BJ (cell line): ENCODE results near the gene PPP1R13L. TPM values are rescaled to one million over a fixed set of nuclear protein-coding genes. Genes with fewer than 3 reads are reported as not detected.

Source experiments
- CTCF ChIA-PET: fragments of 350-600 bp; formaldehyde crosslinking; extraction: SDS; loops from one replicate; lab custom pipeline; 2021; ENCODE audit warnings: antibody characterized with exemption, inconsistent platforms; lab: Yijun Ruan, JAX
- POLR2A ChIA-PET: fragments of 300-600 bp; sonication (Branson Sonifier 250); formaldehyde crosslinking; extraction: SDS; loops from one replicate; lab custom pipeline; 2021; ENCODE audit warnings: antibody characterized with exemption; lab: Charles Lee
- DNase-seq: peaks from one replicate; pipeline ENCODE4 v3.0.0-alpha.2; 2011; ENCODE audit warnings: low read depth
- H3K27me3 ChIP-seq: 2 replicates; pipeline ENCODE4 v1.6.0; 2011; ENCODE audit warnings: low read length; ENCODE audit not compliant: control insufficient read depth, insufficient read depth
- H3K36me3 ChIP-seq: 2 replicates; pipeline ENCODE4 v1.5.1; 2011; ENCODE audit warnings: low read length; ENCODE audit not compliant: control insufficient read depth, insufficient read depth
- H3K4me3 ChIP-seq: 2 replicates; pipeline ENCODE4 v1.5.1; 2011; ENCODE audit warnings: low read depth, mild to moderate bottlenecking, control low read depth, low read length
- CTCF ChIP-seq: IDR thresholded peaks from 2 replicates; pipeline ENCODE4 v1.5.1; 2011; ENCODE audit warnings: low read depth, mild to moderate bottlenecking, control low read depth, inconsistent platforms, low read length, moderate library complexity; ENCODE audit not compliant: insufficient read depth
- polyA plus RNA-seq: library from polyadenylated mRNA; depleted of rRNA; stranded (reverse); fragments of >200 nt; gene quantifications from 2 replicates; pipeline ENCODE4 v1.2.3, GENCODE V29; 2011

The PPP1R13L gene
- polyA plus RNA-seq, 1 experiment = 12.3 TPM

- CTCF ChIA-PET = interaction anchor here (0.6 to 0.8 kb wide), 2 partner anchors 70 to 134 kb away, joined by 3 to 4 read pairs; no protein-coding TSS in a partner anchor
- TF ChIP-seq CTCF = no peak
These were observed 60.0 kb downstream of the PPP1R13L start for GRCh38 chr19:45344621-45345505.

GRCh38 chr19:45342911-45343310 lies 62.0 kb downstream of the PPP1R13L start:
- no peak overlapping the region for H3K4me3 ChIP-seq
- H3K36me3 ChIP-seq = no peaks in the 10 kb centered on the region
- peaks cover 6% of the 10 kb centered on the region; the same call in 1 of the 2 replicates for H3K27me3 ChIP-seq
- ChIA-PET CTCF (no interaction called here), POLR2A (no interaction called here)
- TF ChIP-seq CTCF = no peak
- no peak for DNase-seq

More at GRCh38 chr19:45344621-45345505, 60.0 kb downstream of the PPP1R13L start:
- Histone ChIP-seq H3K36me3 (no peaks in the 10 kb centered on the region), H3K27me3 (peaks cover 6% of the 10 kb centered on the region; the same call in 1 of the 2 replicates), H3K4me3 (no peak overlapping the region)
- POLR2A ChIA-PET = no interaction called here
- no peak for DNase-seq

- Histone ChIP-seq H3K4me3 (peak overlapping the region; percentile 22), H3K27me3 (peaks cover 6% of the 10 kb centered on the region; the same call in 1 of the 2 replicates), H3K36me3 (no peaks in the 10 kb centered on the region)
- CTCF ChIA-PET = interaction anchor here (0.9 to 2.2 kb wide), 2 partner anchors 8 to 437 kb away, joined by 4 to 6 read pairs; no protein-coding TSS in a partner anchor
- DNase-seq = no peak
- POLR2A ChIA-PET = no interaction called here
- TF ChIP-seq CTCF = no peak
These were observed 63.9 kb downstream of the PPP1R13L start for GRCh38 chr19:45340899-45341453.

- DNase-seq = no peak
- ChIA-PET POLR2A (no interaction called here), CTCF (interaction anchor here (2.0 to 2.2 kb wide), 2 partner anchors 197 to 437 kb away, joined by 4 to 6 read pairs; no protein-coding TSS in a partner anchor)
- peak within 1 kb of the TSS; percentile 22 for H3K4me3 ChIP-seq
- TF ChIP-seq CTCF = no peak
- peaks cover 6% of the 10 kb centered on the region; the same call in 1 of the 2 replicates for H3K27me3 ChIP-seq
- H3K36me3 ChIP-seq = no peaks in the 10 kb centered on the region
These were observed 64.5 kb downstream of the PPP1R13L start, which contains the start of gene KLC3 for GRCh38 chr19:45340232-45340898. TSS of gene KLC3 (plus strand) at chr19:45340750. CDS start at chr19:45345542, 4,792 bp downstream.
